Fibroblast of skin of scalp (primary cell): ENCODE measurements around the gene ART4.

Experiments
- DNase-seq: peaks from one replicate; pipeline ENCODE4 v3.0.0-alpha.2; 2013

ART4 gene

GRCh38 chr12:14810167-14810952 is 33.0 kb downstream of the ART4 start:
- no peak for DNase-seq

GRCh38 chr12:14803830-14804160 is 39.5 kb downstream of the ART4 start:
- DNase-seq, result no peak

DNA sequence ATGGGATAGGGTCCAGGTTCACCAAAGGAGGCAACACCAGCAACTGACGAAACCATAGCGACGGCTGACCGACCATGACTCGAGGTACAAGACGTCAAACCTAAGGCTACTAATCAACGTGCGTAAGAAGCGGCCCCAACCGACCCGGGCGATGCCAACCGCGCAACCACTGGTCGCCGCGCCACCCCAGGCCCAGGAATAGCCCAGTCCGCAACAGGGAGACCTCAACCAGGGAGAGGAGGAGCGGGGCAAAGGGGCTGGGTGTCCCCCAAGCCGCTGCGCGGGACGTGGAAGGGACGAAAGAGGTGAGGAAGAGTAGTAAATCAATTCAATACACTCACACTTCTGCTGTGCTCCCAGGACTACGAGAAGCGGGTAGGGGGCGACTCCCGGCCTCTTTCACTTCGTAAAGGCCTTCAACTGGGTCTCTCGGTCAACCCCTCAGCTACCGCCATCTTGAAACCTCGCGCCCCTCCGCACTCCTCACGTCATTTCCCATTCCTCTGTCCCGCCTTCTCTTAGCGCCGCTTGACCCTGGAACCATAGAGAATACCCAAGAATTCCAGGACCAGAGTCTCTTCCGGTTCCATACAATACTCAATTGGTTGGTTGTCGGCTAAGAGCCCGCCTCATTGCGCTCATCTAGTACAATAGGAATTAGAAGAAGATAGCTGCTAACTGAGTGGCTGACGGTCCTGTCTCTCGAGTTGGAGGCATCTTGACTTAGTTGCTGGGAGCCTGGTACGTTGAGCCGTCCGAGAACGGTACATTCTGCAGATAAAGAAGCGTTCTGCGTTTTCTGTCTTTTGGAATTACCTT is 40.1 kb downstream of the ART4 start, which contains the start of the genes C12orf60 and WBP11:
Gene C12orf60 (plus strand): TSS at position 660 of the 819 bp plus-strand sequence. CDS start 19,266 bp downstream, outside the sequence.
Gene WBP11 (minus strand): TSS at position 468 of the 819 bp plus-strand sequence. CDS start 2,095 bp downstream, outside the sequence.
- peak; percentile 99 for DNase-seq

- DNase-seq, result no peak
Measured at GRCh38 chr12:14802721-14803010, 40.7 kb downstream of the ART4 start.

GRCh38 chr12:14802247-14802646 is 41.1 kb downstream of the ART4 start:
- no peak for DNase-seq

- DNase-seq, result no peak
Measured at GRCh38 chr12:14795028-14795448, 48.3 kb downstream of the ART4 start.

GRCh38 chr12:14785568-14785967 is 57.8 kb downstream of the ART4 start:
- DNase-seq, result no peak

DNA sequence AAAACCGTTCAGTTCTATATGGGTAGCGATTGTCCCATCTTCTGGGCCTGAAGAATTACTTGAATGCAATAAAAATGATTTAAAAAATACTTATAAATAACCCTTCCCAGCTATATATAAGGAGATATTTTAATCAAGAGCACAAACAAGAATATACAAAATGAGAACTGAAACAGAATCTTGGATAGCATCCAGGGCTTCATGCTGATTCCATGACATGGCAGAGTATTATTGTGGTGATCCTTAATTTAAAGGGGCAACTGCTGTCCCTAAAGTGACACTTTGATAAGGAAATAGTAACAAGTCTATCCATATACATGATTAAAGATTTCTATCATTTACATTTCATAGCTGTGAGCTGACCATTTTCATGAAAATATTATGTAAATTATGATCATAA is 58.9 kb downstream of the ART4 start:
- no peak for DNase-seq

DNA sequence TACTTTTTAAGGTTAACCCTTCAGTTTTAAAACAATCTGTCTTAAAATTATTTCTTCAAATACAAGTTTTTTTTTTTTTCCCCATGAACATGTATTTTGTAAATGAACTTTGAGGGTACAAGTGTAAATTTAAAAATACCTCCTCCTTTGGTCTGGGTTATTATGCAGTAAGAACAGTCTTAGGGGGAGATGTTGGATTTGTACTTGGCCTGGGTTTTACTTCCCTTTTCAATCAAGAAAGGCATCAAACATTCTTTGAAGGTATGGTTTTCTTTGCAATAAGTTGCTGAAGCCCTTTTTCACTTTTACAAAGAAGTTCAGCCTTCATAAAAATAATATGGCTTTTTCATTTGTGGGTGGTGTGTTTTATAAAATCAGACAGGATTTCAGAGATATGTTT is 60.6 kb downstream of the ART4 start:
- no peak for DNase-seq

- no peak for DNase-seq
Measured at GRCh38 chr12:14781563-14781962, 61.8 kb downstream of the ART4 start.

GRCh38 chr12:14780859-14781258 is 62.5 kb downstream of the ART4 start:
- no peak for DNase-seq

- DNase-seq, result peak; percentile 5
Measured at GRCh38 chr12:14779834-14780233, 63.5 kb downstream of the ART4 start.

DNA sequence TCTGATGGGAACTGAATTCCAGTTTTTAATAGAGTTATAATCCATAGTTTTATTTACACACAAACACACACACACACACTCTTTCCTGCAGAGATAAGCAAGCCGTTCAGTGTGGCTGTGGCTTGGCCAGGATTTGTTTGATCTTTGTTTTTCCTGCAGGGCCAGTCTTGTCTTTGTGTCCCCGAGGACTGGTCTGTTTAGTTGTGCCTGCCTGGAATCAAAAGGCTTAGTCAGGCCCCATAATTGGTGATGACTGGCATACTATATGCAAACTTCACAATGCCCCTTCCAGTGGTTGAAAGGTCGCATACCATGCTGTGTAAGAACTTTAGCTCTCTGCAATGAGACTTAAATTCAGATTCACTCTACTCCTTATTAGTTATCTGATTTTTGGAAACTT is 66.1 kb downstream of the ART4 start:
- DNase-seq, result peak; percentile 6

- DNase-seq, result peak; percentile 26
Measured at GRCh38 chr12:14776236-14776961, 66.9 kb downstream of the ART4 start.

DNA sequence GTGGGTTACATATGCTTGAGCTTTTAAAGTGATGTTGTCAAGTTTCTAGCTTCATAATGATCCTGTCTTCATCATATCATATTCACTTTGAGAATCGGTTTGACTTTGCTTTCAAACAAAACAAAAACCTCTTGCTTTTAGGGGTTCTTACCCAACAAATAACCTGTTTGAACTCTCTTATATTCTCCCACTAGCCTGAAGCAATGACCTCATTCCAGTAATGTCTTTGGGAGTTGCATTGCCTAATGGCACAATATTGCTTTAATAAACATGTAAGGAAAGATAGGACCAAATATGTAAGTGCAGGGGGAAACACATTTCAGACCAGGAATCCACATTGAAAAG is 67.7 kb downstream of the ART4 start:
- peak; percentile 59 for DNase-seq
